C4-2B (cell line): ENCODE data around the gene ME3.

ENCODE experiments used
- ZFX ChIP-seq: fragments of 450-650 bp; IDR thresholded peaks from 2 replicates; pipeline ENCODE4 v1.6.1; 2017
- TF ChIP-seq, protein P1 (sequence below): fragments of 450-650 bp; conservative IDR thresholded peaks from 2 replicates; pipeline ENCODE4 v1.5.1; 2017; ENCODE audit warnings: mild to moderate bottlenecking

DNA sequence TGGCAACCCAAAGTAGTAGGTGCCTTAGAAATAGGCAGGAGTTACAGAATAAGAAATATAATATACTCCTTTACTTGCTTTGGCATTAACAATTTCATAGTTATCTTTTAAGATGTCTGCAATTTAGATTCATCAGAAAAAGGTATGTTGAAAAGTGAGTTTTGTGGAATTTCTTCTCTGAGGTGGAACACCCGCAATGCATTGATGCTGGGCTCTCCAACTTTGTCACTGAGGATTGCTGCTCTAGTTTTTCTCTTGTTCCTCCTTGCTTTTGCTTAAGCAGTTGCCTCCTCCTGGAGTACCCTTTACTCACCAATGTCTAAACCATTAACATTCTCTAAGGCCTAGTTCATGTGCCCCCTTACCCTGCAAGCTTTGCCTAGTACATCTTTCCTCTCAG is 14.1 kb upstream of the ME3 start:
- TF ChIP-seq, protein P1, sequence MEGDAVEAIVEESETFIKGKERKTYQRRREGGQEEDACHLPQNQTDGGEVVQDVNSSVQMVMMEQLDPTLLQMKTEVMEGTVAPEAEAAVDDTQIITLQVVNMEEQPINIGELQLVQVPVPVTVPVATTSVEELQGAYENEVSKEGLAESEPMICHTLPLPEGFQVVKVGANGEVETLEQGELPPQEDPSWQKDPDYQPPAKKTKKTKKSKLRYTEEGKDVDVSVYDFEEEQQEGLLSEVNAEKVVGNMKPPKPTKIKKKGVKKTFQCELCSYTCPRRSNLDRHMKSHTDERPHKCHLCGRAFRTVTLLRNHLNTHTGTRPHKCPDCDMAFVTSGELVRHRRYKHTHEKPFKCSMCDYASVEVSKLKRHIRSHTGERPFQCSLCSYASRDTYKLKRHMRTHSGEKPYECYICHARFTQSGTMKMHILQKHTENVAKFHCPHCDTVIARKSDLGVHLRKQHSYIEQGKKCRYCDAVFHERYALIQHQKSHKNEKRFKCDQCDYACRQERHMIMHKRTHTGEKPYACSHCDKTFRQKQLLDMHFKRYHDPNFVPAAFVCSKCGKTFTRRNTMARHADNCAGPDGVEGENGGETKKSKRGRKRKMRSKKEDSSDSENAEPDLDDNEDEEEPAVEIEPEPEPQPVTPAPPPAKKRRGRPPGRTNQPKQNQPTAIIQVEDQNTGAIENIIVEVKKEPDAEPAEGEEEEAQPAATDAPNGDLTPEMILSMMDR: no peak
- no peak for TF ChIP-seq ZFX
